HepG2 (cell line): ENCODE measurements around the gene CLTA. TPM values are rescaled to one million over a fixed set of nuclear protein-coding genes. Genes with fewer than 3 reads are reported as not detected.

Experiments
- AGO2 ChIP-seq: fragments of 200-400 bp; formaldehyde crosslinking; optimal IDR thresholded peaks from 2 replicates; pipeline ENCODE3; 2017; ENCODE audit warnings: mild to moderate bottlenecking, low read depth, low read length, moderate library complexity
- AHR ChIP-seq: IDR thresholded peaks from 2 replicates; pipeline ENCODE4 v1.6.1; 2018; ENCODE audit warnings: missing genetic modification reagents, missing compliant biosample characterization
- ATF7-NPFF ChIP-seq: sonication (generic); formaldehyde crosslinking; IDR thresholded peaks from 2 replicates; pipeline ENCODE4 v1.8.1; 2023; ENCODE audit warnings: mild to moderate bottlenecking, low read depth, missing genetic modification reagents, moderate library complexity
- FIP1L1 ChIP-seq: fragments of 200-400 bp; formaldehyde crosslinking; IDR thresholded peaks from 2 replicates; pipeline ENCODE4 v1.6.1; 2018; ENCODE audit warnings: low read depth, mild to moderate bottlenecking, low read length, moderate library complexity, borderline replicate concordance; ENCODE audit not compliant: insufficient read depth
- FOXP1 ChIP-seq, 2 experiments: fragments of 450-650 bp in 1 of 2; IDR thresholded peaks; 2 replicates each; pipeline ENCODE4 v1.6.1; 2017 to 2018; ENCODE audit warnings: antibody characterized with exemption in 1 of 2
- KLF12 ChIP-seq: sonication (generic); formaldehyde crosslinking; IDR thresholded peaks from 2 replicates; pipeline ENCODE4 v1.4.0; 2020; ENCODE audit warnings: missing genetic modification reagents, borderline replicate concordance
- MAFK ChIP-seq, 2 experiments: IDR thresholded peaks in 1 of 2; conservative IDR thresholded peaks in 1 of 2; 2 replicates each; pipeline ENCODE4 v1.6.1; 2011; ENCODE audit warnings: improper control_type of control experiment in 2 of 2, low read length in 2 of 2
- NFE2 ChIP-seq: sonication (generic); formaldehyde crosslinking; IDR thresholded peaks from 2 replicates; pipeline ENCODE4 v1.4.0; 2020; ENCODE audit warnings: missing genetic modification reagents
- RBM22 ChIP-seq: fragments of 200-400 bp; formaldehyde crosslinking; optimal IDR thresholded peaks from 2 replicates; pipeline ENCODE3; 2017; ENCODE audit warnings: mild to moderate bottlenecking, low read length, moderate library complexity
- RFX5 ChIP-seq: IDR thresholded peaks from 2 replicates; pipeline ENCODE4 v1.6.1; 2011; ENCODE audit warnings: low read depth, low read length, improper control_type of control experiment
- RORA ChIP-seq: sonication (generic); formaldehyde crosslinking; IDR thresholded peaks from 2 replicates; pipeline ENCODE4 v1.5.0; 2020; ENCODE audit warnings: mild to moderate bottlenecking, missing genetic modification reagents, moderate library complexity
- SNAI1 ChIP-seq: sonication (generic); formaldehyde crosslinking; IDR thresholded peaks from 2 replicates; pipeline ENCODE4 v1.5.0; 2020; ENCODE audit warnings: mild to moderate bottlenecking, missing genetic modification reagents, borderline replicate concordance
- TRIM24 ChIP-seq: sonication (generic); formaldehyde crosslinking; IDR thresholded peaks from 2 replicates; pipeline ENCODE4 v1.8.0; 2022; ENCODE audit warnings: mild to moderate bottlenecking, missing genetic modification reagents
- ZIK1 ChIP-seq: sonication (generic); formaldehyde crosslinking; IDR thresholded peaks from 2 replicates; pipeline ENCODE4 v1.5.0; 2020; ENCODE audit warnings: mild to moderate bottlenecking, low read depth, missing genetic modification reagents, borderline replicate concordance
- ZMAT3 ChIP-seq: sonication (generic); formaldehyde crosslinking; conservative IDR thresholded peaks from 2 replicates; pipeline ENCODE4 v1.7.0; 2021; ENCODE audit warnings: missing genetic modification reagents
- ZMYM3 ChIP-seq: sonication (generic); formaldehyde crosslinking; IDR thresholded peaks from 2 replicates; pipeline ENCODE4 v1.5.1; 2020; ENCODE audit warnings: mild to moderate bottlenecking, missing genetic modification reagents
- ZNF207 ChIP-seq: fragments of 450-650 bp; IDR thresholded peaks from 2 replicates; pipeline ENCODE4 v1.6.1; 2016; ENCODE audit warnings: antibody characterized with exemption, borderline replicate concordance
- ZNF274 ChIP-seq: sonication (generic); formaldehyde crosslinking; IDR thresholded peaks from 2 replicates; pipeline ENCODE4 v1.5.1; 2020; ENCODE audit warnings: mild to moderate bottlenecking, missing genetic modification reagents
- ZNF326 ChIP-seq: sonication (generic); formaldehyde crosslinking; IDR thresholded peaks from 2 replicates; pipeline ENCODE4 v1.4.0; 2020; ENCODE audit warnings: missing genetic modification reagents, borderline replicate concordance
- ZNF75D ChIP-seq: sonication (generic); formaldehyde crosslinking; IDR thresholded peaks from 2 replicates; pipeline ENCODE4 v1.8.1; 2023; ENCODE audit warnings: missing genetic modification reagents, mild to moderate bottlenecking, borderline replicate concordance
- ZNF766 ChIP-seq: sonication (generic); formaldehyde crosslinking; IDR thresholded peaks from 2 replicates; pipeline ENCODE4 v1.5.0; 2020; ENCODE audit warnings: missing genetic modification reagents, borderline replicate concordance
- ZNF772 ChIP-seq: sonication (generic); formaldehyde crosslinking; IDR thresholded peaks from 2 replicates; pipeline ENCODE4 v1.5.0; 2020; ENCODE audit warnings: mild to moderate bottlenecking, missing genetic modification reagents
- ZNF781 ChIP-seq: sonication (generic); formaldehyde crosslinking; IDR thresholded peaks from 2 replicates; pipeline ENCODE4 v1.5.1; 2020; ENCODE audit warnings: borderline replicate concordance, mild to moderate bottlenecking, missing genetic modification reagents; ENCODE audit errors: not compliant biosample characterization
- ZNF816 ChIP-seq: sonication (generic); formaldehyde crosslinking; IDR thresholded peaks from 2 replicates; pipeline ENCODE4 v1.8.0; 2022; ENCODE audit warnings: missing genetic modification reagents, mild to moderate bottlenecking, borderline replicate concordance
- polyA plus RNA-seq, 8 experiments: library from polyadenylated mRNA; depleted of rRNA in 3 of 8; stranded (reverse) in 7 of 8; unstranded in 1 of 8; fragments of >200 nt; fragmentation: Illumina TruSeq in 4 of 8; extraction: Trizol in 4 of 8; gene quantifications; 2 replicates each; pipeline versions ENCODE4 v1.2.1 to v1.2.3, GENCODE V29; 2011 to 2016; ENCODE audit warnings: low read depth in 4 of 8, missing spikeins in 1 of 8, mixed read lengths in 1 of 8; ENCODE audit not compliant: insufficient read depth in 1 of 8
- total RNA-seq, 5 experiments: library from RNA; depleted of rRNA; stranded (reverse); fragments of >200 nt; fragmentation: Illumina TruSeq; extraction: Trizol; gene quantifications; 2 replicates each; pipeline ENCODE4 v1.2.3, GENCODE V29; 2016; ENCODE audit warnings: low read depth in 1 of 5
- TF ChIP-seq, protein P1 (sequence below): sonication (generic); formaldehyde crosslinking; IDR thresholded peaks from 2 replicates; pipeline ENCODE4 v1.8.0; 2022; ENCODE audit warnings: low read depth, missing genetic modification reagents

The CLTA gene
- total and polyA plus RNA-seq, 2 of the 13 experiments (the other 11 are each of a cell fraction or from before 2014, with no cell fraction given) = 143 to 222 TPM

DNA sequence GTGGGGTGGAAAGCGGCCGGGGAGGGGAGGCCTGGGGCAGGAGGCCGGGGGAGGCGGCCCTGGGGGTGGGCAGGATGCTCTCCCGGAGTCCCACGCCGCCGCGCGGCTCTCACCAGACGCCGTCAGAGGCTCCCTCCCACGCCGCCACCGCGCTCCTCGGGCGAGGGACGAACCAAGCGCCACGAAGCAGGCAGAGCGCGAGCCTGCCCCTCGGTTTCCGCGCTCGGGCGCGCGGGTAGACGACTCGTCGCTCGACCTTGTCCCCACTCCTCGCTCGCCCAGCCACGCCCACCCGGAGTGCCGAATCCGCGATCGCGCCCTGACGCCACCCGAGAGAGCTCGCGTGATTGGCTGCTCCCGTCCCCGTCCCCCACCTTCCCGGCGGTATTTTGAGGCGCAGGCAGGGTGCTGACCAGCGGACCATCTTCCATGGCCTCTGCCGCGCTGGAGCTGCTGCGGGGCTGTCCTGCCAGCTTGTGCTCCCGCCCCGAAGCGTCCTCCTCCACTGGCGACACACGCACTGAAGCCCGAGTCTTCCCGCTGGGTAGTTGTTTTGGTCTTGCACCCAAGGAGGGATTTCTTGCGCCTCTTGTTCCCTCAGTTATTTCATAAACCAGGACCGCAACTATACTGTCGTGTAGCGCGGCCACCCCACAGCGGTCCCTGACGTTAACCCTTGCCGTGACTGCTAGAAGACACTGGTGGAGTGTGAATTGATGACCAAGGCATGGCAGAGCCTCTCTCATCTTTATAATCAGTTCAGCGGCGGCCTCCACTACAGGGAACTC lies 67.7 kb downstream of the CLTA start, which contains the start of gene GNE (continued):
- no peak for TF ChIP-seq RORA (CRISPR knock-in tag)
- TF ChIP-seq, protein P1, sequence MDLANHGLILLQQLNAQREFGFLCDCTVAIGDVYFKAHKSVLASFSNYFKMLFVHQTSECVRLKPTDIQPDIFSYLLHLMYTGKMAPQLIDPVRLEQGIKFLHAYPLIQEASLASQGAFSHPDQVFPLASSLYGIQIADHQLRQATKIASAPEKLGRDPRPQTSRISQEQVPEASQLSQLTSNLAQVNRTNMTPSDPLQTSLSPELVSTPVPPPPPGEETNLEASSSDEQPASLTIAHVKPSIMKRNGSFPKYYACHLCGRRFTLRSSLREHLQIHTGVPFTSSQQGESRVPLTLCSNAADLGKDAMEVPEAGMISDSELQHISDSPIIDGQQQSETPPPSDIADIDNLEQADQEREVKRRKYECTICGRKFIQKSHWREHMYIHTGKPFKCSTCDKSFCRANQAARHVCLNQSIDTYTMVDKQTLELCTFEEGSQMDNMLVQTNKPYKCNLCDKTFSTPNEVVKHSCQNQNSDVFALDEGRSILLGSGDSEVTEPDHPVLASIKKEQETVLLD (CRISPR knock-in tag) = 0 out of 2 replicates have a peak, but pooled peaks have one; percentile 79
- TF ChIP-seq ZNF326 (CRISPR knock-in tag) = no peak
- TF ChIP-seq SNAI1 (CRISPR knock-in tag) = peak; percentile 57; the same call in 1 of the 2 replicates
- TF ChIP-seq FOXP1 (IDR thresholded peaks at IDR 0.05) = no peak
- TF ChIP-seq FOXP1 (CRISPR knock-in tag; IDR thresholded peaks at IDR 0.05) = 0 out of 2 replicates have a peak, but pooled peaks have one; percentile 7
- TF ChIP-seq ZNF766 (CRISPR knock-in tag) = no peak
- 0 out of 4 replicates have a peak, but pooled peaks of 1 of the 2 experiments have one; percentile 27 for TF ChIP-seq MAFK (conservative IDR thresholded peaks at IDR 0.05 in 1 of 2, IDR thresholded peaks at IDR 0.05 in 1 of 2; ENCODE audit: low read length in 2 of 2)
- peak; percentile 84 for TF ChIP-seq RFX5
- TF ChIP-seq ZMYM3 (CRISPR knock-in tag) = 0 out of 2 replicates have a peak, but pooled peaks have one; percentile 37
- no peak for TF ChIP-seq RBM22
- peak; percentile 51 for TF ChIP-seq AGO2
- TF ChIP-seq ZNF274 = peak; percentile 85
- TF ChIP-seq ZNF781 = peak; percentile 73
- 0 out of 2 replicates have a peak, but pooled peaks have one; percentile 71 for TF ChIP-seq ZIK1
- no peak for TF ChIP-seq NFE2 (CRISPR knock-in tag)
- TF ChIP-seq FIP1L1 = no peak
- peak; percentile 89 for TF ChIP-seq ATF7-NPFF
- TF ChIP-seq ZNF816 = no peak
- peak; percentile 77; the same call in 1 of the 2 replicates for TF ChIP-seq ZMAT3 (CRISPR knock-in tag)
- no peak for TF ChIP-seq ZNF207
- peak; percentile 44; the same call in 1 of the 2 replicates for TF ChIP-seq KLF12 (CRISPR knock-in tag)
- no peak; the same call in 1 of the 2 replicates for TF ChIP-seq AHR (CRISPR knock-in tag)
- peak; percentile 86 for TF ChIP-seq ZNF772 (CRISPR knock-in tag)
- TF ChIP-seq ZNF75D (CRISPR knock-in tag) = no peak
- no peak for TF ChIP-seq TRIM24 (CRISPR knock-in tag)
